GM23248 (cell line): ENCODE measurements around the gene SLC25A22.

Source experiments
- EZH2 ChIP-seq: fragments of 200-600 bp; sonication (generic); IDR thresholded peaks from 2 replicates; pipeline ENCODE4 v1.6.1; 2018; ENCODE audit warnings: antibody characterized with exemption, mild to moderate bottlenecking; ENCODE audit not compliant: insufficient read depth, poor library complexity, severe bottlenecking
- EZH2phosphoT487 ChIP-seq: fragments of 200-600 bp; sonication (generic); IDR thresholded peaks from 2 replicates; pipeline ENCODE4 v1.6.1; 2018; ENCODE audit warnings: antibody characterized with exemption, moderate library complexity, mild to moderate bottlenecking, low read depth; ENCODE audit not compliant: insufficient read depth

DNA sequence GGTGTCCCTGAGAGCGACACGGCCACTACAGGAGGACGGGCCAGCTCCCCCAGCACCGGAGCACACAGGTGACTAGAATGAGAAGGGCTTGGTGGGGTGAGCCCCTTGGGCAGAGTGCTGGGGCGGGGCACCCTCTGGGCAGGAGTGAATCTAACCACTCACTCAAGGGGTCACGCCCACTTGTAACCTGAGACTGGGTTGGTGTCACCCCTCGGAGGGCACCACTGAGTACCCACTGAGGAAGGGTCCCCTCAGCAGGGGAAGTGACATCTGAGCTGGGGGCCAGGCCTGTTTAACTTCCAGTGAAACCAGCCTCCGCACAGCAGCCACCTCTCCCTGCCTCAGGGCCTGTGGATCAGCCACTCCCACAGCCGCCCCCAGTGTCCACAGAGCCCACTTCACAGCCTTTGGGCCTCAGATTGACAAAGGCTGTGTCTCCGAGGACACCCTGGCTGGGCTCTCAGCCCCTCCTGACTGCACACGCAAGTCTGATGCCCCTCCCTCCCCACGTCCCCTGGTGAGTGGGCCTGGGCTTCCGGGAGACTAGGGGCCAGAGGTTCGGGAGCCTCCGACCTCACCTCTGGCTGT, 26.4 kb downstream of the SLC25A22 start:
- TF ChIP-seq EZH2 = no peak
- TF ChIP-seq EZH2phosphoT487 = no peak
